ENCODE measurements around the gene DPF1. TPM values are rescaled to one million over a fixed set of nuclear protein-coding genes. Genes with fewer than 3 reads are reported as not detected.

Gene DPF1
- total RNA-seq, 2 experiments from 2014 or later, result 0.75 to 1.2 TPM

- no peaks in the 10 kb centered on the region for H3K9me3 Mint-ChIP-seq
- intact Hi-C loops (cut with micrococcal nuclease), result no loop called here
- DNase-seq, result no peak
- CTCF ChIA-PET, result no interaction called here
- POLR2A ChIA-PET, result no interaction called here
- H3K27me3 Mint-ChIP-seq, result no peaks in the 10 kb centered on the region
- peaks cover 13% of the 10 kb centered on the region for H3K36me3 Mint-ChIP-seq
- no peak overlapping the region for H3K4me3 Mint-ChIP-seq
- H3K27ac Mint-ChIP-seq, result no peak overlapping the region
- no peaks in the 10 kb centered on the region for H3K4me1 Mint-ChIP-seq (ENCODE audit: low read depth)
These were observed 55.4 kb downstream of the DPF1 start for GRCh38 chr19:38168637-38169036.

- Mint-ChIP-seq H3K4me1 (ENCODE audit: low read depth) (no peaks in the 10 kb centered on the region), H3K36me3 (peaks cover 37% of the 10 kb centered on the region), H3K4me3 (no peak overlapping the region), H3K27me3 (no peaks in the 10 kb centered on the region), H3K27ac (no peak overlapping the region), H3K9me3 (peaks cover 15% of the 10 kb centered on the region)
- DNase-seq, result no peak
- CTCF ChIA-PET, result no interaction called here
- intact Hi-C loops (cut with micrococcal nuclease), result no loop called here
- POLR2A ChIA-PET, result no interaction called here
These were observed 58.7 kb downstream of the DPF1 start for GRCh38 chr19:38165335-38165734.

- Mint-ChIP-seq H3K4me3 (no peak overlapping the region), H3K9me3 (peaks cover 15% of the 10 kb centered on the region), H3K27me3 (no peaks in the 10 kb centered on the region), H3K4me1 (ENCODE audit: low read depth) (no peaks in the 10 kb centered on the region), H3K27ac (no peak overlapping the region), H3K36me3 (peaks cover 37% of the 10 kb centered on the region)
- DNase-seq, result no peak
- CTCF ChIA-PET, result no interaction called here
- intact Hi-C loops (cut with micrococcal nuclease), result no loop called here
- POLR2A ChIA-PET, result no interaction called here
These were observed 59.5 kb downstream of the DPF1 start for GRCh38 chr19:38164526-38164925.

GRCh38 chr19:38163419-38164290, 60.4 kb downstream of the DPF1 start:
- peaks cover 15% of the 10 kb centered on the region for H3K9me3 Mint-ChIP-seq
- H3K27me3 Mint-ChIP-seq, result no peaks in the 10 kb centered on the region
- no peak overlapping the region for H3K27ac Mint-ChIP-seq
- H3K36me3 Mint-ChIP-seq, result peaks cover 37% of the 10 kb centered on the region
- H3K4me1 Mint-ChIP-seq (ENCODE audit: low read depth), result no peaks in the 10 kb centered on the region
- H3K4me3 Mint-ChIP-seq, result no peak overlapping the region
- intact Hi-C loops (cut with micrococcal nuclease), result no loop called here
- POLR2A ChIA-PET, result no interaction called here
- no peak for DNase-seq
- CTCF ChIA-PET, result no interaction called here

- CTCF ChIA-PET, result no interaction called here
- Mint-ChIP-seq H3K4me1 (ENCODE audit: low read depth) (no peaks in the 10 kb centered on the region), H3K36me3 (peaks cover 42% of the 10 kb centered on the region), H3K27me3 (no peaks in the 10 kb centered on the region), H3K4me3 (no peak overlapping the region), H3K27ac (no peak overlapping the region), H3K9me3 (peaks cover 15% of the 10 kb centered on the region)
- POLR2A ChIA-PET, result no interaction called here
- intact Hi-C loops (cut with micrococcal nuclease), result no loop called here
- no peak for DNase-seq
These were observed 61.4 kb downstream of the DPF1 start for GRCh38 chr19:38162632-38163031.

GRCh38 chr19:38162094-38162493, 61.9 kb downstream of the DPF1 start:
- DNase-seq, result no peak
- Mint-ChIP-seq H3K4me1 (ENCODE audit: low read depth) (no peaks in the 10 kb centered on the region), H3K36me3 (peaks cover 42% of the 10 kb centered on the region), H3K27me3 (no peaks in the 10 kb centered on the region), H3K27ac (no peak overlapping the region), H3K4me3 (no peak overlapping the region), H3K9me3 (peaks cover 15% of the 10 kb centered on the region)
- intact Hi-C loops (cut with micrococcal nuclease), result no loop called here
- ChIA-PET POLR2A (interaction anchor here (0.6 kb wide), 1 partner anchor 101 kb away, joined by 4 read pairs; no protein-coding TSS in a partner anchor), CTCF (no interaction called here)

Other genes with a start within 250 kb of the DPF1 start
- 1 to 10 TPM; 1.6 to 1.8 TPM for gene PPP1R14A, start 32.2 kb upstream of the DPF1 start, total RNA-seq
- 10 to 100 TPM; 57.5 to 60.9 TPM for gene SPINT2, start 40.4 kb upstream of the DPF1 start, total RNA-seq
- not detected for gene C19orf33, start 80.0 kb upstream of the DPF1 start, total RNA-seq
- 10 to 100 TPM; 79.7 to 82.3 TPM for gene YIF1B, start 91.7 kb upstream of the DPF1 start, total RNA-seq
- 1 to 10 TPM; 9.2 to 9.9 TPM for gene KCNK6, start 95.6 kb upstream of the DPF1 start, total RNA-seq
- gene CATSPERG, start 111.6 kb upstream of the DPF1 start, total RNA-seq, result 1 to 10 TPM; 3.3 to 3.4 TPM
- 100 to 1,000 TPM; 214 to 224 TPM for gene PSMD8, start 150.3 kb upstream of the DPF1 start, total RNA-seq
- 1 to 10 TPM in 1 of 2 experiments, under 1 TPM in 1; 0.41 to 1.2 TPM for gene GGN, start 163.8 kb upstream of the DPF1 start, total RNA-seq
- gene SPRED3, start 164.5 kb upstream of the DPF1 start, total RNA-seq, result 1 to 10 TPM; 5.5 to 6.0 TPM
- gene FAM98C, start 178.9 kb upstream of the DPF1 start, total RNA-seq, result 10 to 100 TPM; 29.8 to 31.9 TPM
- gene RASGRP4, start 202.0 kb upstream of the DPF1 start, total RNA-seq, result 1 to 10 TPM; 7.4 to 8.3 TPM
- gene RYR1, start 209.5 kb upstream of the DPF1 start, total RNA-seq, result 1 to 10 TPM; 2.4 to 2.5 TPM